VCaP (cell line): ENCODE data around the gene CYP11A1.

ENCODE experiments used
- H3K27ac ChIP-seq: fragments of 450-650 bp; 2 replicates; pipeline ENCODE4 v1.5.1; 2017
- CTCF ChIP-seq: fragments of 450-650 bp; conservative IDR thresholded peaks from 2 replicates; pipeline ENCODE4 v1.5.1; 2017; ENCODE audit warnings: mild to moderate bottlenecking, moderate library complexity

The CYP11A1 gene

GRCh38 chr15:74291101-74292071 lies 76.1 kb downstream of the CYP11A1 start:
- no peak for TF ChIP-seq CTCF
- H3K27ac ChIP-seq: no peak overlapping the region

GRCh38 chr15:74290645-74291044 lies 76.8 kb downstream of the CYP11A1 start:
- no peak for TF ChIP-seq CTCF
- no peak overlapping the region for H3K27ac ChIP-seq

GRCh38 chr15:74289671-74290070 lies 77.8 kb downstream of the CYP11A1 start:
- no peak overlapping the region for H3K27ac ChIP-seq
- TF ChIP-seq CTCF: no peak
